Activated CD8-positive, alpha-beta memory T cell treated with anti-CD3 and anti-CD28 coated beads for 24 hours (primary cell): ENCODE measurements around the gene VPS35.
"Not testable (repeated sequence)": the region's sequence is repeated elsewhere in the genome, so short reads cannot be mapped to it uniquely, and the experiment has no call there.

Source experiments
- DNase-seq: peaks from one replicate; pipeline ENCODE4 v3.0.0-alpha.2; 2020

The VPS35 gene

DNA sequence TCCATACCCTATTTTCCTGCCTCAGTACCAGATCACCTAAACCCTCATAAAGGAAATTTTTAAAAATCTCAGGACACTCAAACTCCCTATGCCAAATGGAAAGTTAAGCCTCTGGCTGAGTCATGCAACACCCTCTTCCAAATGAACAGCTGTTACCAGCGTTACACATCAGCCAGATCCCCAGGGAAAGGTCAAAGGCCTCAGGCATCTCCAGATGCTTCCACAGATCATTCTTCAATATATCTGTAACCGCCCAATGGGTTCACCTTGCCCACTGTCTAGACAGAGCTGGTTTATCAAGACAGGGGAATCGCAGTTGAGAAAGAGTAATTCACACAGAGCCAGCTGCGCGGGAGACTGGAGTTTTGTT is 38.7 kb downstream of the VPS35 start:
- no peak for DNase-seq

GRCh38 chr16:46649588-46650253 is 39.3 kb downstream of the VPS35 start:
- no peak for DNase-seq

- DNase-seq = no peak
Measured at GRCh38 chr16:46648656-46649055, 40.3 kb downstream of the VPS35 start.

DNA sequence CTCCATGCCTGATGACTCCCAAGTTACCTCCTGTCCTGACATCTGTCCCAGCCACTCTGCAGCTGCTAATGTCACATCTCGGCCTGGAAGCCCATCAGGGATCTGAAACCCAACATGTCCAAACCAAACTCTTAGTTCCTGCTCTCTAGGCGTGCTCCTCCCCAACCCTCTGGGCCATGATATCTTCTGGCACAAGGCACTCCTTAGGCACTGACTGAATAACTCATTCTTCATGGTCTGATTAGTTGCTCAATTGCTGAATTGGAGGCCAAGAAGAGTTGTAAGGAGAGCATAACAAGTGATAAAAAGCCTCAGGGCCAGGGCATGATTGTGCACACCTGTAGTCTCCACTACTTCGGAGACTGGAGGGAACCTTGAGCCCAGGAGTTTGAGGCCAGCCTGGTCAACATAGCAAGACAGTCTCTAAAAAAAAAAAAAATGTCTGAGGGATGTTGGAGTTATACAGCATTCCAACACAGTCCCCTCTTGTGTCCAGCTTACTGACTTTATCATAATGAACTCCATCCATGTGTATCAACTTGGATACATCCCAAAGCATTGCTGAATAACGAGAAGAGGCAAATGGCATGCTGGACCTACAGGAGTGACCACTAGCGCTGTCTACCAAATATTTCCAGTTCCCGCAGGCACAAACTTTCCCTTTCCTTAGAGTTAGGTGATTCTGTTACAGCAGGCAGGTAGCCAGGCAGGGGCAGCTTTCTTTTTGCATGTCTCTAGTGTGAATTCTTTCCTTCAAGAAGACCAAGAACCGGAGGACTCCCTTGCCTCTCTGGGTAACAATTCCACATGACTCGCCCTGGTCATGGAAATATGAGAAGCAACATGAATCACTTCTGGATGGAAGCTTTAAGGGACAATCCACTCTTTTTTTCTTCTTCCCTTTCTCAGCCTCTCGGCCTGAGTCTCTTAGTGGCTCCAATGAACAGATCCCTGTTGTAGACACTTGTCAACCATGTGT is 49.7 kb downstream of the VPS35 start:
- DNase-seq = no peak

GRCh38 chr16:46632778-46633733 is 55.9 kb downstream of the VPS35 start:
- DNase-seq = no peak

- DNase-seq = no peak
Measured at GRCh38 chr16:46629331-46630219, 59.4 kb downstream of the VPS35 start.

- no peak for DNase-seq
Measured at GRCh38 chr16:46627746-46628145, 61.2 kb downstream of the VPS35 start.

DNA sequence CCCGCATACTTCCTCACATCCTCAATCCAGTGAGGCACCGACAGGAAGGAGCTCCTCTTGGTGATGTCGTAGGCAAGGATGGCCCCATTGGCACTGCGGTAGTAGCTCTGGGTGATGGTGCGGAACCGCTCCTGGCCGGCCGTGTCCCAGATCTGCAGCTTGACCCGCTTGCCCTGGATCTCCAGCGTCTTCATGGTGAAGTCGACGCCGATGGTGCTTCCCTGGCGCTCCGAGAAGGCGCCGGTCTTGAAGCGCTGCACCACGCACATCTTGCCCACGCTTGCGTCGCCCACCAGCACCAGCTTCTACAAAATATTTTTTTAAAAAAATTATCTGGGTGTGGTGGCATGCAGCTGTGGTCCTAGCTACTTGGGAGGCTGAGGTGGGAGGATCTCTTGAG is 62.3 kb downstream of the VPS35 start:
- not testable (repeated sequence) for DNase-seq

DNA sequence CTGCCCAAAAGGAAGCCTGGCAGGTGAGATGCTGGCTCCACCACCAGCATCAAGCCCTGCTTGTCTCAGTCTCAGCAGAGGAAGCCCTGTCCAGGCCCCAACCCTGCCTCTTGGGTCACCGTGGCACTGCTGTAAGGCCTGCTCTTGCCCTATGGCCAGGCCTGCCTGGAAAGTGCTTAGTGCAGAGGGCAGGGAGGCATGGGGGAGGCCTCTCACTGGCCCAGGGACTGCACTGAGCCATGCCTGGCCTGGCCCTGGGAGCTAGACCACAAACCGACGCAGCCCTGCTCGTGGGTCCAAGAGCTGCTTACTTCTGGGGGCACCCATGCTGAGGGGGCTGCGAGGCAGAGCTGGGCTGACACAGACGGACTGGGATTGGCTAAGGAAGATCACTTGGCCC is 64.1 kb downstream of the VPS35 start:
- not testable (repeated sequence) for DNase-seq

DNA sequence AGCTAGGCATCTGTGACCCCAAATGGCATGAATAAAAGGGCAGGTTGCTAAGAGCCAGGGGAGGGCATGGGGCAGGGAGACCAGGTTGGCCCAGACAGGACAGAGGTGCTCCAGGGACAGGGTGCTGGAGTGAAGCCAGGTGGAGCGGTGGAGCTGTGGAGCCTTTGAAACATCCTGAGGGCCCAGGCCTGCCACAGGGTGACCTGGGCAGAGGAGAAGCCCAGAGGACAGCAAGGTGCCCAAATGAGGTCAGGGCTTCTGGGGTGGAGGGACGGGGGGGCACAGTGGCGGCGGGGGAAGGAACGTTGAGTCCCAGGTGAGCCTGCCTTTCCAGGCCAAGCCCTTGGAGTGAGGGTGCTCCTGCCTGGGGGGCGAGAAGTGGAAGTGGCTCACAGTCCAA is 65.3 kb downstream of the VPS35 start:
- DNase-seq = not testable (repeated sequence)

GRCh38 chr16:46623246-46623645 is 65.7 kb downstream of the VPS35 start:
- not testable (repeated sequence) for DNase-seq

GRCh38 chr16:46621934-46622676 is 66.9 kb downstream of the VPS35 start:
- DNase-seq = no peak

GRCh38 chr16:46621006-46621933 is 67.7 kb downstream of the VPS35 start, which contains the start of gene SHCBP1:
Gene SHCBP1, minus strand, starts transcription at chr16:46621379. Its CDS starts 20 bp downstream, at chr16:46621359.
- DNase-seq = peak; percentile 85

GRCh38 chr16:46620266-46621005 is 68.5 kb downstream of the VPS35 start:
- DNase-seq = no peak

- no peak for DNase-seq
Measured at GRCh38 chr16:46618516-46618915, 70.5 kb downstream of the VPS35 start.

DNA sequence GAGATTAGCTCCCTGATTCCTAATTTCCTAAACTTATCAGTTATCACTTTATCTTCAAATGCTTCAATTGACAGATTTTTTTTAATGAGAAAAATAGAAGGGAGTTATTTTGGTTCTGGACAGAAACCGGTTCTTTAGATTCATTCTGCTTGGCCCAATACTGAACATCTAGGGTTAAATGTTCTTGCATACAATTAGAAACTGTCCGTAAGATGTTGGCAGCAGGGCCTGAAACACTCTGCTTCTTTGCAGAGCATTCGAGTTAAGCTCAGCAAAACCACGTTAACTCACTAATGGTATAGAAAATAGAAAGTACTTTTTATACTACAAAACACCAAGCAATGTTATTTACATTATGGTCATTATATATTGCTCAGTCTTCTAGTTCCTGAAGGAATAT is 75.0 kb downstream of the VPS35 start:
- no peak for DNase-seq

DNA sequence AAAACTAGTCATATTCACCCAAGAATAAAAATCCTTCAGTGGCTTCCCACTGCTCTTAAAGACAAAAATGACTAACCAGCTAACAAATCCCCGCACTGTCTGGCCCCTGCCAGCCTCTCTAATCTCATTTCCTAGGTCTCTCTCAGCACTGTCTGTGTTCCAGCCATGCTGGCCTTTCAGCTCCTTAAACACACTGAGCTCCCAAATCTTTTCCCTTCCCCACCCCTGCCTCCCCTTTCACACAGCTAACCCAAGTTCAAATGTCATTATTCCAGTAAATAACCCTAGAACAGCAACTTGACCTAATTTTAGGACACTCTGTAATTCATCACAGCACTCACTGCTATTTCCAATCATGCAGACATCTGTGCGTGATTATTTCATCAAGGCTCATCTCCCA is 75.6 kb downstream of the VPS35 start:
- DNase-seq = no peak

DNA sequence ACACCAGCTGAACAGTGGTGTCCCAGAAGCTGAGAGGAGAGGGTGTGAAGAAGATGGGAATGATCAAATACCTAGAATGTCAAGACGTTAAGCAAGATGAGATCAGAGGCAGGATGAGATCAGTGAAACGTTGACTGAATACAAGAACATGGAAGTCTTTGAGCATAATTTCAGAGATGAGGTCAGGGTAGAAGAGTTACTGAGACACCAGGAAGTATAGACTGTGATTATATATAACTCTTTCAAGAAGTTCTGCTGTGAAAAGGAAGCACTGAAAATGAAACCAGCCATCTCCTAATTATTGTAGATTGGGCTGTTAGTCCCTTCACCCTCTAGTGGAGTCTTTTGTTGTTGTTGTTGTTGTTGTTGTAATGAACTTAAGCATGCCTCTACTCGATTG is 76.9 kb downstream of the VPS35 start:
- DNase-seq = no peak

GRCh38 chr16:46607529-46607928 is 81.4 kb downstream of the VPS35 start:
- no peak for DNase-seq
